ENCODE data around the gene STAC2.

Gene STAC2

DNA sequence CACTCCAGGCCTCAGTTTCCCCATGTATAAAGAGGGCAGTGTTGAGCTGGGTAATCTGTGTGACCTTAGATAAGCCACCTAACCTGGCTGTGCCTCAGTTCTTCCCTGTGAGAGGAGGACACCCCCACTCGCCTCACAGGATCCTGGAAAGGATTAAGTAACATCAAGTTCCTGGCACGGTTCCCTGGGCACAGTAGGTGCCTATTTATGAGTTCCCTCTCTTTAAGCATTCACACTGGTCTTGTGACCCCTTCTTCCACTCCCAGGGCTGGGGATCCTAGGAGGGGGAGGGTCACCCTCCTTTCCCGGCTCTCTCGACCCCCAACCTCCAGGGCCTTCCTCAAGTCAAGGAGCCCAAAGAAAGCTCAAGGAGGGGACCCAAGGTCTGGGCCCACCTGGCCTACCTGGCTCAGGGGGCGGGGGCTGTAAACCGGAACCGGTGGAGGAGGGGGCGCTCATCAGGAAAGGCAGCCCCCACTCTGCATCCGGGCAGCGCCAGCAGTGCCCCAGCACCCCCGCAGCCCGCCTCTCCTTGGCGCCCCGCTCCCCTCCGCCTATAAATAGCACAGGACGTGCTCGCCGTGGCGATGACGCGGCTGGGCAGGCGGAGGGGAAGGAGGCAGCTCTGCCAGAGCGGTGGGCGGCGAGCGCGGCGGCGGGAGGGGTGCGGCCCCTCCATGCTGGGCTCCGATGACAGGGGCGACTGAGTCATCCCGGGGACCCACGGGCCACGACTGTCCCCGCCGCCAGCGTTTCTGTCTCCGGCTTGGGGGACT, 16.2 kb downstream of the STAC2 start:
- DNase-seq, result no peak

GRCh38 chr17:39208893-39209292, 16.9 kb downstream of the STAC2 start:
- peak; percentile 28 for DNase-seq

DNA sequence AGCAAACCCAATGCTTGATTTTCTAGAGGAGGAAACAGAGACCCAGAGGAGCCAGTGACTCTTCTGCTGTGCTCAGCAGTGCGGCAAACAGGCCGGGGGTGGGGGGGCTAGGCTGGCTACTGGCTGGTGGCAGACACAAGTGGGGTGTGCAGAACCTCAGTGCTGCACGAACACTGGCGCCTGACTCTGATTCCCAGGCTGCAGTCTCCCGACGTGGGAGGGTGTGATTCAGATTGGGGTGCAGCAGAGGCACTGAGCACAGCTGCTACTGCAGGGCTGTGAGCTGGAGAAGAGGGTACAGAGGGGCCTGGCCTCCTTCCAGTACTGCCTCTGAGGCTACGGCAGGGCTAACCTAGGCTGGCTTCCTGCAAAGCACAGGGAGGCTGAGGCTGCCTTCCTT, 17.6 kb downstream of the STAC2 start:
- no peak for DNase-seq

GRCh38 chr17:39205112-39205526, 20.6 kb downstream of the STAC2 start:
- no peak for DNase-seq

DNA sequence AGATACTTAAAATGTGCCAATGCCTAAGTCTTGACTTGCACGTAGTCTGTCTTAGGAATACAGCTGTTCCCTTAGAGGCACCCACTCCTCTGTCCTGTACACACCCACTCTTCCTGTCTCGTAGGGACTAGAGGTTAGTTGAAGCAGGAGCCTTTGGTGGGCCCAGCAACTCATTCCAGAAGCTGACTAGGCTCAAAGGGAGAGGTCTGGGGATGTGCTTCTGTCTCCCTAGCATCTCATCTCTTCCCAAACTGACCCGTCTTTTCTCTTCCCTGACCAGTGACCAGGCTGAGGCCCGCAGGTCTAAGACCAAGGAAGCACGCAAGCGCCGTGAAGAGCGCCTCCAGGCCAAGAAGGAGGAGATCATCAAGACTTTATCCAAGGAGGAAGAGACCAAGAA, 21.5 kb downstream of the STAC2 start:
- no peak for DNase-seq

DNA sequence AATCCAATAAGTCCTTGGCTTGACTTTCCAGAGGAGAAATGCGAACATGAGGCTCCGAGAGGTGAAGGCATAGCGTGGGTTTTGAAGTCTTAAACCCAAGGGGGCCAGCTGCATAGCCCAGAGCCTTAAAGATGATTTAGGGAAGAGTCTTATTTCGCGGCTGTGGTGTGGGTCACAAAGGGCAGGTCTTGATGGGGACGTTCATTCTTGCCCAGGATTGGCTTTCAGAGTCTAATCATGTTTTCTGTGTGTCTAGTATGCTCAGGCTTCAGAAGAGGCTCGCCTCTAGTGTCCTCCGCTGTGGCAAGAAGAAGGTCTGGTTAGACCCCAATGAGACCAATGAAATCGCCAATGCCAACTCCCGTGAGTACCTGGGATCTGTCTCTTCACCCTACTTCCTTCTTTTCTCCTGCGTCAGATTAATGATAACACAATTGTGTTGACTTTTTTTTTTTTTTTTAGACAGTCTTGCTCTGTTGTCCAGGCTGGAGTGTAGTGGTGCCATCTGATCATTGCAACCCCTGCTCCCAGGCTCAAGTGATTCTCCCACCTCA, 24.7 kb downstream of the STAC2 start:
- DNase-seq, result no peak

DNA sequence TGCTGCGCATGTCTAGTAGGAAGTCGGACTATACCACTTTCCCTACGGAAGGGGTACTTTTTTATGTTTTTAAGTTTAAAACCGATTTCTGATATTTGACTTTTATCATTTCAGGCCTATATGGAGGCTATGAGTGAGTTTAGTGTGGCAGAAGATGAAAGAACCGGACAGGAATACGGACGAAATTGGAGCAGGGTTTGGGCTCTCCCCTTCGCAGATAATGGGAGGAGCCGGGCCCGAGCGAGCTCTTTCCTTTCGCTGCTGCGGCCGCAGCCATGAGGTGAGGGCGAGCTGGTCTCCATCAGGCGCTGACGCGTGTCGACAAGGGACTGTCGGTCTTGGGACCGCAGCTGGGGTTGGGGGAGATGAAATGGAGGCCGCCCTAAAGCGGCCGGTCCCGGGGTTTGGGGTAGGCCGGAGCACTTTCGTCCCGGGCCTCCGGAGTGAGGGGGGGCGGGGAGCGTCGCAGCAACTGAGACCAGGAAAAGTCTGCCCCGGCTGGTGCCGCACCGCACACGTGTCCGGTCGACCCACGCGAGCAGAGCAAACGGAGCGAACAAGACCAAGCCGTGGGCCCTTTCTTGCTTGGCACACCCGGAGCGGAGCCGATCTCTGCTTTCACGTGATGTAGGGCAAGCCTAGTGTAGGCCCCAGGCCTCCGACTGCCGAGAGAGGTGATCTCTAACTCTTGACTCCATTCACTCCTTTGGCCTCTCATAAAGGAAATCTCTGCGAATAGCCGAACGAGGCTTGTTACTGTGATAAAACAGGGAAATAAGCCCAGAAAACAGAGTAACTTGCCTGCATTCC, 25.5 kb downstream of the STAC2 start, which contains the start of gene RPL19:
TSS of gene RPL19 (plus strand) at position 214 of the 810 bp plus-strand sequence. CDS start at position 276, 62 bp downstream.
- no peak for DNase-seq

DNA sequence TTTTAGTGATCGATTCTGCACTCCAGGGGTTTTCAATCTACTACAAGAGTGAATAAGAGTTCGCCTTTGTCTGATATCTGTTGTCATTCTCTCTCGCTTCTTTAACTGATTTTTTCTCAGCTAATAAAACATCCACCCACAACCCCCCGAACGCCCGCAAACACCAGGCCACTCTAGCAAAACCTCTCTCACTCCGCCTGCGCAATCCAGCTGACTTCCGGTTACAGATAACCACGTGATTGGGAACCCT, 26.0 kb downstream of the STAC2 start:
- peak; percentile 86 for DNase-seq

GRCh38 chr17:39198186-39198566, 27.6 kb downstream of the STAC2 start:
- no peak for DNase-seq

- DNase-seq, result peak; percentile 18
These were observed 28.2 kb downstream of the STAC2 start, which contains the start of gene CACNB1 for GRCh38 chr17:39197380-39198185. Gene CACNB1, minus strand, starts transcription at chr17:39197669. Its CDS starts 174 bp downstream, at chr17:39197495.

GRCh38 chr17:39196808-39197291, 28.9 kb downstream of the STAC2 start:
- DNase-seq, result no peak

GRCh38 chr17:39196241-39196807, 29.4 kb downstream of the STAC2 start:
- DNase-seq, result no peak

DNA sequence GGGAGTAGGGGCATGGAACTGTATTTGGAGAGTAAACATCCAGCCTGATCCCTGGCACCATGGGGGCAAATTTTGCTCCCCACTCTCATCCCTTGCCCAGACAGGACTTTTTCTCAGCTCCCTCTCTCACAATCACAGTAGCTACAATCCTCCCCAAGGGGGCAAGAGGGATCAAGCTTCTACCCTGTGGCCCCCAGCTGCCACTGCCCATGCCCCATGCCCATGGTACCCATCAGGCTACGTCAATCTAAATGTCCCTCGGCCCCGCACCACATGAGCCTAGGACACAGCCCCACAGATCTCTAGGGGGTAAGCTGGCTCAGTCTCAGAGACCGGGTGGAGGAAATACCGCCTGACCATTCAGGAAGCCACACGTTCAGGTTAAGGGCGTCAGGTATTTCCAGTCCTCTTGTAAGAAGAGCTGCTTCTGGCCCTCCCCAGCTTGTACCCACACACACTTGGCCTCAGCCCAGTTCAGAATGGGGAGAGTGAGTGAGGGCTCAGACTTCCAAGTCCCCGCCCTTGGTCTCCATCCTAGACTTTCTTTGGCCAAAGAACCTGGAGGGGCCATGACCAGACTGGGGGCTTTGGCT, 30.1 kb downstream of the STAC2 start:
- DNase-seq, result no peak

DNA sequence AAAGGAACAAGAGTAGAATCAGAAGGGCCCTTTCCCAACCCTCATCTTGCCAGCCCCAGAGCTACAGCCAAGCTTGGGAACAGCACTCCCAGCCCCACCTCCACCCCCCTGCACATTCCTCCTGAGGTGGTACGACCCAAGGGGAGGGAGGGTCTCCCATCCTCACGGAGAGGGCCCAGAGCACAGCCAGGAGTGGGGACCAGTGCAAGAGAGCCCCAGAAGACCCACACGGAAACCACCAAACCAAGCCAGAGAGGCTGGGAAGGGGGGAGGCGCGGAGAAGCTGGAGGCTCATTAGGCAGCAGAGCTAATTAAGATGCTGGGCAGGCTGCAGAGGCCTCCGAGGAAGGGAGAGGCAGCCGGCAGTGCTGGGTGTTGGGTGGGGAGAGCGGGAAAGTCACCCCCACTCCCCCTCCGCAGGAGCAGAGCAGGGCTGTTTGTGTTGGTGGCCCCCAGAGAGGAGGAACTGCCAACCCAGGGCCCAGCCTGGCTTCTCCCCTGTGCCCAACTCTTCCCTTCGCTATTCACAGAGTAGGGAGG, 30.7 kb downstream of the STAC2 start:
- no peak for DNase-seq

GRCh38 chr17:39194089-39194984, 31.4 kb downstream of the STAC2 start:
- no peak for DNase-seq

DNA sequence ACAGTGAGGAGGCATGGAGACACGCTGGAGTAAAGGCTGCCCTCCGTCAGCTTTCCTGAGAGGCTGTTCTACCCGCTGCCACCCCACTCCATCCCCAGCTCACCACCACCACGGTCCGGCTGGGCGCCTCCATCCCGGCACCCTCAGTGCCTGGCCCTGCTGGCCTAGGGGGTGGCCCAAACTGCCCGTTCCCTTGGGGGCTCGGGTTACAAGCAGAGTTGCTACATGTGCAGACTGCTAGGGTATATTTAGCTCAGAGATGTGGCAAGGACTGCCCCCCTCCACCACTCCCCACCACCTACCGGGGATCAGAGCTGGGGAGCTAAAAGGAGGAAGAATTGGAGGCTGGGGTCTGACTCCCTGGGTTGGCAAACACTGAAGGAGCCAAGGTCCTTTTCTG, 32.4 kb downstream of the STAC2 start:
- DNase-seq, result no peak

GRCh38 chr17:39192901-39193300, 32.8 kb downstream of the STAC2 start:
- no peak for DNase-seq

GRCh38 chr17:39191750-39192510, 33.8 kb downstream of the STAC2 start:
- DNase-seq, result no peak

- DNase-seq, result no peak
These were observed 38.5 kb downstream of the STAC2 start for GRCh38 chr17:39187152-39187830.
